Anterior cingulate cortex (tissue), 58 donors: ENCODE measurements around the gene SDR9C7.
"Not testable (repeated sequence)": the region's sequence is repeated elsewhere in the genome, so short reads cannot be mapped to it uniquely, and the experiment has no call there.

Experiments
- DNase-seq, 58 donors: peaks; one replicate each; lab custom pipeline; 2025; lab: John Stamatoyannopoulos, UW

Gene SDR9C7

GRCh38 chr12:56921346-56921745, 12.9 kb downstream of the SDR9C7 start:
- no peak for DNase-seq

- DNase-seq, result not testable (repeated sequence)
Observed at GRCh38 chr12:56918139-56918538, 16.1 kb downstream of the SDR9C7 start.

- DNase-seq, result no peak
Observed at GRCh38 chr12:56916996-56917333, 17.2 kb downstream of the SDR9C7 start.

GRCh38 chr12:56916296-56916995, 17.8 kb downstream of the SDR9C7 start:
- DNase-seq, result no peak

GRCh38 chr12:56914724-56915123, 19.5 kb downstream of the SDR9C7 start:
- DNase-seq, result no peak

GRCh38 chr12:56914256-56914655, 20.0 kb downstream of the SDR9C7 start:
- DNase-seq, result no peak

- DNase-seq, result not testable (repeated sequence)
Observed at GRCh38 chr12:56909403-56909802, 24.8 kb downstream of the SDR9C7 start.

- no peak for DNase-seq
Observed at GRCh38 chr12:56908136-56908535, 26.1 kb downstream of the SDR9C7 start.

- no peak for DNase-seq
Observed at GRCh38 chr12:56905852-56906251, 28.4 kb downstream of the SDR9C7 start.

- DNase-seq, result no peak
Observed at GRCh38 chr12:56903374-56903773, 30.8 kb downstream of the SDR9C7 start.

- not testable (repeated sequence) for DNase-seq
Observed at GRCh38 chr12:56901313-56901712, 32.9 kb downstream of the SDR9C7 start.

- DNase-seq, result no peak
Observed at GRCh38 chr12:56900583-56900982, 33.6 kb downstream of the SDR9C7 start.

- no peak for DNase-seq
Observed at GRCh38 chr12:56898938-56899337, 35.3 kb downstream of the SDR9C7 start.

- no peak for DNase-seq
Observed at GRCh38 chr12:56897844-56898361, 36.3 kb downstream of the SDR9C7 start.

- DNase-seq, result no peak
Observed at GRCh38 chr12:56896082-56896481, 38.1 kb downstream of the SDR9C7 start.

GRCh38 chr12:56894698-56895368, 39.4 kb downstream of the SDR9C7 start:
- no peak for DNase-seq

- not testable (repeated sequence) for DNase-seq
Observed at GRCh38 chr12:56891885-56892284, 42.3 kb downstream of the SDR9C7 start.

GRCh38 chr12:56886319-56886718, 47.9 kb downstream of the SDR9C7 start:
- no peak for DNase-seq

- no peak for DNase-seq
Observed at GRCh38 chr12:56885316-56885715, 48.9 kb downstream of the SDR9C7 start.

- DNase-seq, result no peak
Observed at GRCh38 chr12:56884421-56884820, 49.8 kb downstream of the SDR9C7 start.

- DNase-seq, result not testable (repeated sequence)
Observed at GRCh38 chr12:56882407-56882806, 51.8 kb downstream of the SDR9C7 start.
